Stimulated activated CD8-positive, alpha-beta memory T cell treated with anti-CD3 and anti-CD28 coated beads, Interleukin-4, amount 100 ng/mL, for 4 hours (primary cell): ENCODE results near the gene EXOSC5.

ENCODE experiments used
- DNase-seq, 2 donors: peaks; one replicate each; pipeline ENCODE4 v3.0.0-alpha.2; 2020; ENCODE audit warnings: low read depth in 2 of 2, low spot score in 1 of 2

The EXOSC5 gene

GRCh38 chr19:41426952-41427646 lies 29.9 kb upstream of the EXOSC5 start, which contains the start of gene B3GNT8:
TSS of gene B3GNT8 (minus strand) at chr19:41427374. CDS start at chr19:41426778, 596 bp downstream.
- no peak for DNase-seq

GRCh38 chr19:41426116-41426841 lies 29.1 kb upstream of the EXOSC5 start:
- DNase-seq: no peak

- no peak for DNase-seq
Measured at GRCh38 chr19:41425174-41426115, 28.3 kb upstream of the EXOSC5 start.

GRCh38 chr19:41424335-41425173 lies 27.4 kb upstream of the EXOSC5 start:
- DNase-seq: no peak

GRCh38 chr19:41422955-41423354 lies 25.8 kb upstream of the EXOSC5 start:
- no peak for DNase-seq

GRCh38 chr19:41422456-41422855 lies 25.3 kb upstream of the EXOSC5 start:
- no peak for DNase-seq

GRCh38 chr19:41421973-41422372 lies 24.8 kb upstream of the EXOSC5 start:
- DNase-seq: no peak

GRCh38 chr19:41421314-41421713 lies 24.2 kb upstream of the EXOSC5 start:
- DNase-seq: no peak

- DNase-seq: no peak
Measured at GRCh38 chr19:41420101-41420880, 23.1 kb upstream of the EXOSC5 start.

GRCh38 chr19:41416194-41416674 lies 19.1 kb upstream of the EXOSC5 start:
- no peak for DNase-seq

GRCh38 chr19:41415154-41415571 lies 18.0 kb upstream of the EXOSC5 start:
- no peak for DNase-seq

- DNase-seq: no peak
Measured at GRCh38 chr19:41414461-41414860, 17.3 kb upstream of the EXOSC5 start.

GRCh38 chr19:41413947-41414346 lies 16.8 kb upstream of the EXOSC5 start:
- DNase-seq: no peak

- no peak for DNase-seq
Measured at GRCh38 chr19:41412953-41413352, 15.8 kb upstream of the EXOSC5 start.

GRCh38 chr19:41411968-41412265 lies 14.8 kb upstream of the EXOSC5 start:
- no peak for DNase-seq

GRCh38 chr19:41411100-41411967 lies 14.2 kb upstream of the EXOSC5 start:
- no peak for DNase-seq

GRCh38 chr19:41410336-41411054 lies 13.3 kb upstream of the EXOSC5 start:
- DNase-seq: no peak

- DNase-seq: no peak
Measured at GRCh38 chr19:41409288-41409687, 12.1 kb upstream of the EXOSC5 start.
